ENCODE measurements around the gene TBATA.

TBATA gene

DNA sequence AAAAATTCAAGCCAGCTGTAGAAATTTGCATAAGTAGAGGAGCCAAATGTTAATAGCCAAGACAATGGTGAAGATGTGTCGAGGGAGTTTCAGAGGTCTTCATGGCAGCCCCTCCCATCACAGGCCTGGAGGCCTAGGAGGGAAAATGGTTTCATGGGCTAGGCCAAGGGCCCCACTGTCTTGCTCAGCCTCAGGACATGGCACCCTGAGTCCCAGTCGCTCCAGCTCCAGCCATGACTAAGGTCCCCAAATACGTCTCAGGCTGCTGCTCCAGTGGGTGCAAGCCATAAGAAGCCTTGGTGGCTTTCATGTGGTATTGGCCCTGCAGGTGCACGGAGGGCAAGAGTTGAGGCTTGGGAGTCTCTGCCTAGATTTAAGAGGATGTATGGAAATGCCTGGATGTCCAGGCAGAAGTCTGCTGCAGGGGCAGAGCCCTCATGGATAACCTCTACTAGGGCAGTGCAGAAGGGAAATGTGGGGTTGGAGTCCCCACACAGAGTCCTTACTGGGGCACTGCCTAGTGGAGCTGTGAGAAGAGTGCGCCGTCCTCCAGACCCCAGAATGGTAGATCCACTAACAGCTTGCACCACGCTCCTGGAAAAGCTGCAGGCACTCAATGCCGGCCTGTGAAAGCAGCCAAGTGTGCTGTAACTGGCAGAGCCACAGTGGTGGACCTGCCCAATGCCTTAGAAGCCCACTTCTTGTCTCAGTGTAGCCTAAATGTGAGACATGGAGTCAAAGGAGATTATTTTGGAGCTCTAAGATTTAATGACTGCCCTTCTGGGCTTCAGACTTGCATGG is 19.2 kb downstream of the TBATA start:
- TF ChIP-seq Cebpa-rat (IDR thresholded peaks at IDR 0.05): no peak
- no peak overlapping the region for H3K4me2 ChIP-seq
- H3K4me3 ChIP-seq: peak overlapping the region in 4 of 10 experiments; percentile 11 to 28 (median 16); a peak in 2 of 20 replicates

DNA sequence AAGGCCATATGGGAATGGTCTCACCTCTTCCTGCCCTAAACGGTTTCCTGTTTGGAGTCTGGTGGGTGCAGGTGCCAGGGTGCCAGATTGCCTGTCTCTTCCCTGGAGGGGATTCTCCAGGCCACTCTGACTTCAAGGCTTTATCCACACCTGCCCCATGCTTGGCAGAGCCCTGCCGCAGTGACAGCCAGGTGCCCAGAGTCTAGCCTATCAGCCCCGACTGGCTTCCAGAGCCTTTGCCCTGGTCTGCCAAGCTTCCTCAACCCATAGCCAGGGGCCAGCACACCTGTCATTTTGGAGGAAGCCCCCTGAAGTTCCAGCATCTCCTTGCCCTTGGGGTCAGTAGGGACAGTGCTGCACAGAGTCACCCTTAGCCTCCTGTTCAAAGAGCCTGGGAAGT is 21.6 kb downstream of the TBATA start:
- Histone ChIP-seq H3K9ac (peak overlapping the region in 9 of 11 experiments; percentile 60 to 86 (median 82); a peak in 17 of 22 replicates), H3K27me3 (no peaks in the 10 kb centered on the region), H3K36me3 (peaks cover 0 to 13% (median 8%) of the 10 kb centered on the region in 11 experiments; a peak in 6 of 22 replicates), H3K4me3 (peak overlapping the region in 6 of 10 experiments; percentile 31 to 51 (median 36); a peak in 9 of 20 replicates), H4K20me1 (no peaks in the 10 kb centered on the region), H3K4me2 (peak overlapping the region; percentile 58 to 98 (median 90)), H3K9me3 (replicated peaks in 1 of 11) (peaks cover 23 to 32% (median 25%) of the 10 kb centered on the region in 11 experiments), H3K4me1 (peaks cover 39 to 65% (median 60%) of the 10 kb centered on the region in 10 experiments), H3K27ac (peak overlapping the region in 10 of 11 experiments; percentile 53 to 97 (median 92); a peak in 19 of 22 replicates)
- no peak for TF ChIP-seq Cebpa-rat (IDR thresholded peaks at IDR 0.05)

More for the DNA sequence above, 19.2 kb downstream of the TBATA start:
- Histone ChIP-seq H3K9me3 (replicated peaks in 1 of 11) (peaks cover 23 to 32% (median 26%) of the 10 kb centered on the region in 11 experiments), H3K36me3 (peaks cover 0 to 13% (median 8%) of the 10 kb centered on the region in 11 experiments; a peak in 6 of 22 replicates), H4K20me1 (no peaks in the 10 kb centered on the region), H3K27ac (peak overlapping the region in 4 of 11 experiments; percentile 11 to 94 (median 20); a peak in 1 of 22 replicates), H3K4me1 (peaks cover 27 to 42% (median 37%) of the 10 kb centered on the region in 10 experiments), H3K27me3 (no peaks in the 10 kb centered on the region), H3K9ac (no peak overlapping the region)

DNA sequence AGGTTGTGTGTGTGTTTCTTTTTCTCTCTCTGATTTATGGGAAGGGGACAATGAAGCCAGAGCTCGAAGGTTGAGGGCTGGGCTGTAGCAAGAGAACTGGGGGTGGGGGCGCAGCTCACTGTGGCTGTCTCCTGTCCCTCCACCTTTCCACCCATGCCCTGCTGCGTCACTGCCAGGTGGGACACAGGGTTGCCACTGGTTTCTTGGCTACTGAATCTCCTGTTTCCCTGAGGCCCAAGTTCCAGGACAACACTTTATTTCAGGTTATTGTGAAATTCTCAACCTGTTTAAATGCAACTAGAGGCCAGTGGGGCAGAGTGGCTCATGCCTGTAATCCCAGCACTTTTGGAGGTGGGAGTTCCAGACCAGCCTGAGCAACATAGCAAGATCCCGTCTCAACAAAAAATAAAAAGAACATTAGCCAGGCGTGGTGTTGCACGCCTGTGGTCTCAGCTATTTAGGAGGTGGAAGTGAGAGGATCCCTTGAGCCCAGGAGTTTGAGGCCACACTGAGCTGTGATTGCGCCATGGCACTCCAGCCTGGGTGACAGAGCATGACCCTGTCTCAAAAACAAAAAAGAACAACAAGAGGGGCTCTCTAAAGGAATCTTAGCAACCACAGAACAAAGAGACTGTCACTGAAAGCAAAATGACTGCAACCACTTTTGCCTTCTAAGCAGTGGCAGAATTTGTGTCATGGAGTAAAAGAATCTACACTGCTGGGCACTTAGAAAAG is 22.6 kb downstream of the TBATA start:
- H3K27ac ChIP-seq: peak overlapping the region in 10 of 11 experiments; percentile 53 to 97 (median 92); a peak in 19 of 22 replicates
- H4K20me1 ChIP-seq: no peaks in the 10 kb centered on the region
- TF ChIP-seq Cebpa-rat (IDR thresholded peaks at IDR 0.05): peak in 10 of 11 experiments; percentile 78 to 100 (median 97); a peak in 18 of 22 replicates
- peak overlapping the region; percentile 58 to 98 (median 90) for H3K4me2 ChIP-seq
- peaks cover 39 to 65% (median 60%) of the 10 kb centered on the region in 10 experiments for H3K4me1 ChIP-seq
- H3K9me3 ChIP-seq (replicated peaks in 1 of 11): peaks cover 23 to 29% (median 25%) of the 10 kb centered on the region in 11 experiments
- no peaks in the 10 kb centered on the region for H3K27me3 ChIP-seq
- peak overlapping the region in 6 of 10 experiments; percentile 31 to 51 (median 36); a peak in 8 of 20 replicates for H3K4me3 ChIP-seq
- peaks cover 0 to 13% (median 8%) of the 10 kb centered on the region in 11 experiments; a peak in 6 of 22 replicates for H3K36me3 ChIP-seq
- H3K9ac ChIP-seq: peak overlapping the region in 9 of 11 experiments; percentile 60 to 86 (median 82); a peak in 19 of 22 replicates

DNA sequence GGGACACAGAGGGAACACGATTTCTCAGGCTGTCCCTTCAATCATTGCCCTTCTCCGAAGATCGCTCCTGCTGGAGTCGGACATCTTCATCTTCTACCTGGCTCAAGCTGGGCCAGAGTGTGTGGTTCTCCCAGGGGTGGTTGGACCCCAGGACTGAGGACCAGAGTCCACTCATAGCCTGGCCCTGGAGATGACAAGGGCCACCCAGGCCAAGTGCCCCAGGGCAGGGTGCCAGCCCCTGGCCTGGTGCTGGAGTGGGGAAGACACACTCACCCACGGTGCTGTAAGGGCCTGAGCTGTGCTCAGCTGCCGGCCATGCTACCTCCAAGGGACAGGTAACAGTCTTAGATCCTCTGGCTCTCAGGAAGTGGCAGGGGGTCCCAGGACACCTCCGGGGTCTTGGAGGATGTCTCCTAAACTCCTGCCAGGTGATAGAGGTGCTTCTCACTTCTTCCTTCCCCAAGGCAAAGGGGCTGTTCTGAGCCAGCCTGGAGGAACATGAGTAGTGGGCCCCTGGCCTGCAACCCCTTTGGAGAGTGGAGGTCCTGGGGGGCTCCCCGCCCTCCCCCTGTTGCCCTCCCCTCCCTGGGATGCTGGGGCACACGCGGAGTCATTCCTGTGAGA is 23.3 kb downstream of the TBATA start:
- H3K9me3 ChIP-seq (replicated peaks in 1 of 11): peaks cover 18 to 22% (median 20%) of the 10 kb centered on the region in 11 experiments
- no peaks in the 10 kb centered on the region for H4K20me1 ChIP-seq
- H3K4me3 ChIP-seq: no peak overlapping the region
- peak overlapping the region in 10 of 11 experiments; percentile 17 to 97 (median 92); a peak in 19 of 22 replicates for H3K27ac ChIP-seq
- H3K4me1 ChIP-seq: peaks cover 39 to 65% (median 60%) of the 10 kb centered on the region in 10 experiments
- no peaks in the 10 kb centered on the region for H3K27me3 ChIP-seq
- peaks cover 0 to 13% (median 8%) of the 10 kb centered on the region in 11 experiments; a peak in 6 of 22 replicates for H3K36me3 ChIP-seq
- H3K9ac ChIP-seq: peak overlapping the region in 10 of 11 experiments; percentile 31 to 86 (median 81); a peak in 17 of 22 replicates
- TF ChIP-seq Cebpa-rat (IDR thresholded peaks at IDR 0.05): no peak
- peak overlapping the region; percentile 58 to 98 (median 90) for H3K4me2 ChIP-seq

DNA sequence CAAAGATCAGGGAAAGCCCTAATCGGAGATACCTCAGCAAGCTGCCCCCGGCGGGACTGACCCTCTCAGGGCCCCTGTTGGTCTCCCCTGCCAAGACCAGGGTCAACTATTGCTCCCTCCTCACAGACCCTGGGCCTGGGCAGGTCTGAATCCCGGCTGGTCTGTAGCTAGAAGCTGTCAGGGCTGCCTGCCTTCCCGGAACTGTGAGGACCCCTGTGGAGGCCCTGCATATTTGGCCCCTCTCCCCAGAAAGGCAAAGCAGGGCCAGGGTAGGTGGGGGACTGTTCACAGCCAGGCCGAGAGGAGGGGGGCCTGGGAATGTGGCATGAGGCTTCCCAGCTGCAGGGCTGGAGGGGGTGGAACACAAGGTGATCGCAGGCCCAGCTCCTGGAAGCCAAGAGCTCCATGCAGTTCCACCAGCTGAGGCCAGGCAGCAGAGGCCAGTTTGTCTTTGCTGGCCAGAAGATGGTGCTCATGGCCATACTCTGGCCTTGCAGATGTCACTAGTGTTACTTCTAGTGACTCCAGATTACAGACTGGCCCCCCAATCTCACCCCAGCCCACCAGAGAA is 24.1 kb downstream of the TBATA start:
- peak overlapping the region; percentile 58 to 98 (median 90); a peak in 20 of 22 replicates for H3K4me2 ChIP-seq
- H3K9me3 ChIP-seq (replicated peaks in 1 of 11): peaks cover 11 to 14% (median 13%) of the 10 kb centered on the region in 11 experiments
- H3K9ac ChIP-seq: peak overlapping the region in 8 of 11 experiments; percentile 74 to 86 (median 83); a peak in 15 of 22 replicates
- H3K27ac ChIP-seq: peak overlapping the region in 9 of 11 experiments; percentile 73 to 97 (median 93); a peak in 19 of 22 replicates
- H4K20me1 ChIP-seq: no peaks in the 10 kb centered on the region
- no peak for TF ChIP-seq Cebpa-rat (IDR thresholded peaks at IDR 0.05)
- H3K27me3 ChIP-seq: no peaks in the 10 kb centered on the region
- peaks cover 0 to 8% (median 5%) of the 10 kb centered on the region in 11 experiments; a peak in 5 of 22 replicates for H3K36me3 ChIP-seq
- H3K4me3 ChIP-seq: no peak overlapping the region
- H3K4me1 ChIP-seq: peaks cover 39 to 65% (median 60%) of the 10 kb centered on the region in 10 experiments

DNA sequence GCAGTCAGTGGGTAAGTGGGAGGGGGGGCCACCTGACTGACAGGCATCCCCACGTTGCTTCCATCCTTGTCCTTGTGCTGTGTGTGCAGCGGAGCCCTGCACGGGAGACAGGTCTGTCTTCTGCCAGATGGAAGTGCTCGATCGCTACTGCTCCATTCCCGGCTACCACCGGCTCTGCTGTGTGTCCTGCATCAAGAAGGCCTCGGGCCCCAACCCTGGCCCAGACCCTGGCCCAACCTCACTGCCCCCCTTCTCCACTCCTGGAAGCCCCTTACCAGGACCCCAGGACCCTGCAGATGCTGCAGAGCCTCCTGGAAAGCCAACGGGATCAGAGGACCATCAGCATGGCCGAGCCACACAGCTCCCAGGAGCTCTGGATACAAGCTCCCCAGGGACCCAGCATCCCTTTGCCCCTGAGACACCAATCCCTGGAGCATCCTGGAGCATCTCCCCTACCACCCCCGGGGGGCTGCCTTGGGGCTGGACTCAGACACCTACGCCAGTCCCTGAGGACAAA is 24.8 kb downstream of the TBATA start:
- peak overlapping the region in 9 of 11 experiments; percentile 46 to 98 (median 90); a peak in 17 of 22 replicates for H3K4me2 ChIP-seq
- no peak for TF ChIP-seq Cebpa-rat (IDR thresholded peaks at IDR 0.05)
- H3K4me3 ChIP-seq: no peak overlapping the region
- peaks cover 39 to 65% (median 60%) of the 10 kb centered on the region in 10 experiments for H3K4me1 ChIP-seq
- no peaks in the 10 kb centered on the region for H3K27me3 ChIP-seq
- H3K36me3 ChIP-seq: 0 out of 22 replicates have a peak, but pooled peaks cover 0 to under 1% (median 0%) of the 10 kb centered on the region in 11 experiments
- peak overlapping the region in 9 of 11 experiments; percentile 73 to 97 (median 93); a peak in 18 of 22 replicates for H3K27ac ChIP-seq
- peak overlapping the region in 8 of 11 experiments; percentile 40 to 86 (median 82); a peak in 14 of 22 replicates for H3K9ac ChIP-seq
- H3K9me3 ChIP-seq (replicated peaks in 1 of 11): peaks cover 3 to 6% (median 5%) of the 10 kb centered on the region in 11 experiments
- H4K20me1 ChIP-seq: no peaks in the 10 kb centered on the region

DNA sequence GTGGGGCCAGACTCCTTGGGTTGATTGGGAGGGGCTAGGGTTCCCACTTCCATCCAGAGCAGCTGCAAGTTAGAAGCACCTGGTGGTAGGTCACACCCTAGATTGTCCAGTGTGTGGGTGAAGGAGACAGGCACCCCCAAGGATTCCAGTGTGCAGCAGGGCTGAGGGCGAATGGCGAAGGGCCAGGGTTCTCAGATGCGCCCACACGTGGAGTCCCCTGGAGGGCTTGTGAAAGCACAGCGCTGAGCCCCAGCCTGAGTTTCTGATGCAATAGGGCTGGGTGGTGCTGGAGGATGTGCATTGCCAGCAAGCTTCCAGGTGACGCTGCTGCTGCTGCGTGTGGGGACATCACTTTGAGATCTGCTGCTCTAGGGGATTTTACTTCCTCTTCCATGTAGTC is 25.4 kb downstream of the TBATA start:
- Histone ChIP-seq H4K20me1 (no peaks in the 10 kb centered on the region), H3K9ac (peak overlapping the region in 10 of 11 experiments; percentile 17 to 86 (median 78); a peak in 16 of 22 replicates), H3K27me3 (no peaks in the 10 kb centered on the region), H3K27ac (peak overlapping the region in 9 of 11 experiments; percentile 58 to 97 (median 93); a peak in 18 of 22 replicates), H3K4me3 (no peak overlapping the region), H3K4me1 (peaks cover 39 to 63% (median 59%) of the 10 kb centered on the region in 10 experiments), H3K9me3 (replicated peaks in 1 of 11) (peaks cover 0 to 1% (median 0%) of the 10 kb centered on the region in 11 experiments; a peak in 4 of 22 replicates), H3K36me3 (no peaks in the 10 kb centered on the region), H3K4me2 (peak overlapping the region; percentile 46 to 98 (median 89))
- TF ChIP-seq Cebpa-rat (IDR thresholded peaks at IDR 0.05): peak in 7 of 11 experiments; percentile 16 to 82 (median 76); a peak in 12 of 22 replicates
